Astrocyte (in vitro differentiated cells and primary cell): Measurements from ENCODE around the gene ZFP36L1. TPM values are rescaled to one million over a fixed set of nuclear protein-coding genes. Genes with fewer than 3 reads are reported as not detected.

ENCODE experiments used
- DNase-seq: peaks from one replicate; pipeline ENCODE4 v3.0.0-alpha.2; 2010; ENCODE audit warnings: low read depth
- FAIRE-seq: peaks from 2 replicates; lab custom pipeline; 2011; peaks lifted over from hg19 to GRCh38; lab: Jason Lieb, UNC
- H2AFZ ChIP-seq: 2 replicates; pipeline ENCODE4 v1.6.0; 2012; ENCODE audit warnings: low read depth, low read length, inconsistent platforms
- H3K27ac ChIP-seq: 2 replicates; pipeline ENCODE4 v1.5.1; 2011; ENCODE audit warnings: low read depth, low read length, inconsistent platforms
- H3K27me3 ChIP-seq: 2 replicates; pipeline ENCODE4 v1.6.0; 2011; ENCODE audit warnings: low read length, inconsistent platforms; ENCODE audit not compliant: insufficient read depth
- H3K36me3 ChIP-seq: 2 replicates; pipeline ENCODE4 v1.5.1; 2011; ENCODE audit warnings: low read length, inconsistent platforms; ENCODE audit not compliant: insufficient read depth
- H3K4me1 ChIP-seq: 2 replicates; pipeline ENCODE4 v1.5.1; 2011; ENCODE audit warnings: low read length, inconsistent platforms; ENCODE audit not compliant: insufficient read depth
- H3K4me2 ChIP-seq: 2 replicates; pipeline ENCODE4 v1.6.0; 2012; ENCODE audit warnings: low read length, inconsistent platforms
- H3K4me3 ChIP-seq: 2 replicates; pipeline ENCODE4 v1.5.1; 2011; ENCODE audit warnings: low read depth, mild to moderate bottlenecking, low read length, inconsistent platforms; ENCODE audit not compliant: insufficient read depth
- H3K79me2 ChIP-seq: 2 replicates; pipeline ENCODE4 v1.6.0; 2012; ENCODE audit warnings: mild to moderate bottlenecking, low read length, inconsistent platforms; ENCODE audit not compliant: insufficient read depth
- H3K9ac ChIP-seq: 2 replicates; pipeline ENCODE4 v1.6.0; 2012; ENCODE audit warnings: mild to moderate bottlenecking, low read length, inconsistent platforms
- H3K9me3 ChIP-seq: 2 replicates; pipeline ENCODE4 v1.5.1; 2012; ENCODE audit warnings: low read depth, mild to moderate bottlenecking, low read length, inconsistent platforms; ENCODE audit not compliant: insufficient read depth
- H4K20me1 ChIP-seq: 2 replicates; pipeline ENCODE4 v1.6.0; 2012; ENCODE audit warnings: low read length, inconsistent platforms; ENCODE audit not compliant: insufficient read depth
- H3K27ac Mint-ChIP-seq: one replicate; pipeline ENCODE4 v1.8.0; 2021; ENCODE audit warnings: mild to moderate bottlenecking, mixed read lengths; ENCODE audit not compliant: unreplicated experiment
- H3K27me3 Mint-ChIP-seq: one replicate; pipeline ENCODE4 v1.8.0; 2021; ENCODE audit warnings: low read depth, mixed read lengths; ENCODE audit not compliant: unreplicated experiment
- H3K36me3 Mint-ChIP-seq: one replicate; pipeline ENCODE4 v1.8.0; 2021; ENCODE audit warnings: low read depth, mixed read lengths; ENCODE audit not compliant: unreplicated experiment
- H3K4me1 Mint-ChIP-seq: one replicate; pipeline ENCODE4 v1.8.0; 2021; ENCODE audit warnings: low read depth, mixed read lengths; ENCODE audit not compliant: unreplicated experiment
- H3K4me3 Mint-ChIP-seq: one replicate; pipeline ENCODE4 v1.8.0; 2021; ENCODE audit warnings: mild to moderate bottlenecking, moderate library complexity, mixed read lengths; ENCODE audit not compliant: unreplicated experiment
- H3K9me3 Mint-ChIP-seq: one replicate; pipeline ENCODE4 v1.8.0; 2021; ENCODE audit warnings: mild to moderate bottlenecking, mixed read lengths; ENCODE audit not compliant: unreplicated experiment
- EZH2 ChIP-seq: IDR thresholded peaks from 2 replicates; pipeline ENCODE4 v1.6.1; 2012; ENCODE audit warnings: mild to moderate bottlenecking, low read length, inconsistent platforms; ENCODE audit not compliant: insufficient read depth
- total RNA-seq: library from RNA; stranded (reverse); gene quantifications from 2 replicates; pipeline ENCODE4 v1.2.1, GENCODE V29; 2021
- TF ChIP-seq, protein P1 (sequence below): IDR thresholded peaks from 2 replicates; pipeline ENCODE4 v1.5.1; 2011; ENCODE audit warnings: low read depth, mild to moderate bottlenecking, inconsistent platforms, low read length, moderate library complexity; ENCODE audit not compliant: insufficient read depth

Gene ZFP36L1
- total RNA-seq, 1 donor from 2014 or later = 219 TPM

DNA sequence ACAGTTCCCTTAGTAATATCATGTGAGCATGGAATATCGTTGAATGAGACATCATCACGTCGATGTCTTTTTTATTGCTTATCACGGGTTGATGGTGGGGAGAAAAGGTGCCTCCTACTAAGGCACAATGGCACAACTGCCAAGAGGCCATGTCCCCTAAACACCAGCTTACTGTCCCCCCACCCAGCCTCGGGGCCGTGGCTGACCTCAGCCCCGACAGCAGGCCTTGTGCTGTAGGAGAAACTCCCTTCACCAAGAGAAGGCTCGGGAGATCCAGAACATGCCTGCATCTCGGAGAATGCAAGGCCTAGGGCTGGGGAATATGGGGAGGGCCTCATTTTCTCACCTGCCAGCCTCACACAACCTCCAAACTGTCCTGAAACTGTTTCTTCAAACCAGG lies 22.8 kb downstream of the ZFP36L1 start:
- FAIRE-seq = no peak

DNA sequence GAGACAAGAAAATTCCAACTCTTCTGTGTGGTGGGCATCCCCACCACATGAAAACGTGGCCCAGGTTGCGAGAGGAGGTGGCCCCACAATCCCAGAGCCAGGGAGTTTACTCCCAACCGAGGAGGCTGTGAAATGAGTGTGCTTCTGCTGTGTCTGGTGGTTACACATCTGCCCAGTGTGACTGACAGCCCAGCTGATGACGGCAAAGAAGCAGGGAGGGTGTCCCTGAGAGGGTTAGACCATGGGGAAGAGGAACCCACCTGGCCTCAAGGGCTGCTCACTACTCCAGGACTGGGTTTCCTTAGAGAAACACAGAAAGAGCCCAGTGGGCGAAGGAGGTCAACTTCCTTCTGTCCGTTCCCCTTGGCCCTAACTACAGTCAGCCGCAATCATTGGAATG lies 24.6 kb downstream of the ZFP36L1 start:
- TF ChIP-seq, protein P1, sequence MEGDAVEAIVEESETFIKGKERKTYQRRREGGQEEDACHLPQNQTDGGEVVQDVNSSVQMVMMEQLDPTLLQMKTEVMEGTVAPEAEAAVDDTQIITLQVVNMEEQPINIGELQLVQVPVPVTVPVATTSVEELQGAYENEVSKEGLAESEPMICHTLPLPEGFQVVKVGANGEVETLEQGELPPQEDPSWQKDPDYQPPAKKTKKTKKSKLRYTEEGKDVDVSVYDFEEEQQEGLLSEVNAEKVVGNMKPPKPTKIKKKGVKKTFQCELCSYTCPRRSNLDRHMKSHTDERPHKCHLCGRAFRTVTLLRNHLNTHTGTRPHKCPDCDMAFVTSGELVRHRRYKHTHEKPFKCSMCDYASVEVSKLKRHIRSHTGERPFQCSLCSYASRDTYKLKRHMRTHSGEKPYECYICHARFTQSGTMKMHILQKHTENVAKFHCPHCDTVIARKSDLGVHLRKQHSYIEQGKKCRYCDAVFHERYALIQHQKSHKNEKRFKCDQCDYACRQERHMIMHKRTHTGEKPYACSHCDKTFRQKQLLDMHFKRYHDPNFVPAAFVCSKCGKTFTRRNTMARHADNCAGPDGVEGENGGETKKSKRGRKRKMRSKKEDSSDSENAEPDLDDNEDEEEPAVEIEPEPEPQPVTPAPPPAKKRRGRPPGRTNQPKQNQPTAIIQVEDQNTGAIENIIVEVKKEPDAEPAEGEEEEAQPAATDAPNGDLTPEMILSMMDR = no peak
- no peak for TF ChIP-seq EZH2
- no peak overlapping the region for H2AFZ ChIP-seq

More for the DNA sequence above, 22.8 kb downstream of the ZFP36L1 start:
- Mint-ChIP-seq H3K36me3 (no peaks in the 10 kb centered on the region), H3K4me1 (no peaks in the 10 kb centered on the region), H3K27ac (no peak overlapping the region), H3K4me3 (no peak overlapping the region), H3K27me3 (peaks cover 24% of the 10 kb centered on the region), H3K9me3 (peaks cover 3% of the 10 kb centered on the region)
- H3K27ac ChIP-seq = no peak overlapping the region
- peaks cover 6% of the 10 kb centered on the region for H3K9me3 ChIP-seq
- no peaks in the 10 kb centered on the region for H3K27me3 ChIP-seq
- DNase-seq = no peak
- TF ChIP-seq EZH2 = no peak
- TF ChIP-seq, protein P1 = no peak
- H3K36me3 ChIP-seq = no peaks in the 10 kb centered on the region
- no peaks in the 10 kb centered on the region for H3K79me2 ChIP-seq
- H3K4me2 ChIP-seq = no peak overlapping the region
- H3K4me1 ChIP-seq = no peaks in the 10 kb centered on the region
- H4K20me1 ChIP-seq = no peaks in the 10 kb centered on the region
- H3K9ac ChIP-seq = no peak overlapping the region
- no peak overlapping the region for H3K4me3 ChIP-seq
- no peak overlapping the region for H2AFZ ChIP-seq

DNA sequence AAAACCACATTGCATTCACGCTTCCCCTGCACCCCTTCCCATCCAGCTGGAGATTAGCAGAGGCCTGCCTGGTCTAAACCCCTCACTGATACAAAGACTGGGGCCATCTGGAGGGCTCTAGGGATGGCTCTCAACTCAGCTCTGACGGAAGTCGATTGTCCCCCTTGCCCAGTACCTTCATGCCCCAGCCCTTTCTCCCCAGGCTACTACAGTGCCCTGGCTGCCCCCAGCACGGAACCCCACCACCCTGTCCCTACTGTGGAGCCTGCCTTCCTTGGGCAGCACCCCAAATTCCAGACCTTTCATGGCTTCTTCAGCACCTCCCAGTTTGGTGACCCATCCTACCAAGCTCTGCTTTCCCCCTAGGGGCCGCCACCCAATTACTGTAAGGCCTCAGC lies 25.6 kb downstream of the ZFP36L1 start:
- DNase-seq (no peak), FAIRE-seq (no peak)
- Mint-ChIP-seq H3K27me3 (peaks cover 24% of the 10 kb centered on the region), H3K27ac (no peak overlapping the region), H3K9me3 (no peaks in the 10 kb centered on the region), H3K4me1 (peaks cover 8% of the 10 kb centered on the region), H3K4me3 (no peak overlapping the region), H3K36me3 (no peaks in the 10 kb centered on the region)
- H3K4me1 ChIP-seq = peaks cover 15% of the 10 kb centered on the region
- no peak overlapping the region for H3K27ac ChIP-seq
- H2AFZ ChIP-seq = no peak overlapping the region
- H3K4me2 ChIP-seq = no peak overlapping the region
- no peak overlapping the region for H3K4me3 ChIP-seq
- no peaks in the 10 kb centered on the region for H3K9me3 ChIP-seq
- no peaks in the 10 kb centered on the region for H3K36me3 ChIP-seq
- H4K20me1 ChIP-seq = no peaks in the 10 kb centered on the region
- TF ChIP-seq, protein P1 = no peak
- no peak for TF ChIP-seq EZH2
- no peaks in the 10 kb centered on the region for H3K79me2 ChIP-seq
- H3K9ac ChIP-seq = no peak overlapping the region
- H3K27me3 ChIP-seq = no peaks in the 10 kb centered on the region

More for the DNA sequence above, 24.6 kb downstream of the ZFP36L1 start:
- no peak overlapping the region for H3K27ac Mint-ChIP-seq
- FAIRE-seq (no peak), DNase-seq (no peak)
- Histone ChIP-seq H3K4me3 (no peak overlapping the region), H3K9me3 (no peaks in the 10 kb centered on the region), H3K27me3 (no peaks in the 10 kb centered on the region), H3K27ac (no peak overlapping the region), H3K4me1 (peaks cover 5% of the 10 kb centered on the region), H4K20me1 (no peaks in the 10 kb centered on the region), H3K79me2 (no peaks in the 10 kb centered on the region), H3K4me2 (no peak overlapping the region), H3K9ac (no peak overlapping the region), H3K36me3 (no peaks in the 10 kb centered on the region)
- peaks cover 5% of the 10 kb centered on the region for H3K4me1 Mint-ChIP-seq
- no peak overlapping the region for H3K4me3 Mint-ChIP-seq
- H3K9me3 Mint-ChIP-seq = no peaks in the 10 kb centered on the region
- H3K36me3 Mint-ChIP-seq = no peaks in the 10 kb centered on the region
- H3K27me3 Mint-ChIP-seq = peaks cover 24% of the 10 kb centered on the region
